Neural progenitor cell (in vitro differentiated cells): Measurements from ENCODE around the gene GTF2F1.
"Not testable (repeated sequence)": the region's sequence is repeated elsewhere in the genome, so short reads cannot be mapped to it uniquely, and the experiment has no call there.

Source experiments
- CTCF ChIP-seq: fragments of 200-600 bp; sonication (generic); IDR thresholded peaks from 2 replicates; pipeline ENCODE4 v1.5.1; 2017; ENCODE audit warnings: antibody characterized with exemption, mild to moderate bottlenecking
- EZH2phosphoT487 ChIP-seq: fragments of 200-600 bp; sonication (generic); IDR thresholded peaks from 2 replicates; pipeline ENCODE4 v1.6.1; 2017; ENCODE audit warnings: antibody characterized with exemption

GRCh38 chr19:6360445-6360844 is 32.5 kb downstream of the GTF2F1 start:
- TF ChIP-seq EZH2phosphoT487, CTCF: not testable (repeated sequence)
